ENCODE results near the gene AGAP1.

AGAP1 gene

DNA sequence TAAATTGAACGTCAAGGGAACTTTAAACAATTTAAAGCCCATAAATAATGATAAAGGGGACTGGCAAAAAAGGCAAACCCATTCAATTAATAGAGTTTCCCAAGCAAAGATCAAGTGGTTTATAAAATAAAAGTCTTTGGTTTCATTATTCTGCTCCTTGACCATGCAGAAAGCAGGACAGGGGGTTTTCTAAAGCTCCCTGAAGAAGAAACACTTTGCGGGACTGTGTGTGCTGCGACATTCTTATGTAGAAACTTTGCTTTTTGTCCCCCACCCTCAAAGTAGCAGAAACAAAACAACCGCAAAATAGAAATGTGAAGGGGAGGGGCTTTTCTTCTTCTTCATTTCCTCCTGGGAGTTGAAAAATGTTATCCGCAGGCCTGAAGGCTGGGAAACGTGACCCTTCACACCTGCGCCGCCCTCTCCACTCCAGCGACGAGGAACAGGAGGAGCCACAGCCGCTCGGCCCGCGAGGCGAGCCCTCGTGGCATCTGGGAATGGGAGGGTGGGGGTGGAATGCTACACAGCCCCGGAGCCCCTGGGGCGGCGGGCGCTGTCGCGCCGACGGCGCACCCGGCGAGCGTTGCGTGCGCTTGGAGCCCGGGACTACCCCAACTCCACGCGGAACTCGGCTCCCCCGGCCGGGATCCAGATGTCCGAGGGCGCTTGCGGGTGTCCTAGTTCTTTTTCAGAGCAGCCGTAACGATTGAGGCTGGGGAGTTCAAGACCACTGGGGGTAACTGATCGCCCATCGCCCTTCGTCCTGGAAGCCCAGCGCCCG is 678.6 kb downstream of the AGAP1 start:
- H3K4me3 ChIP-seq (ENCODE audit: low read length), result no peak overlapping the region
- TF ChIP-seq, protein P1, sequence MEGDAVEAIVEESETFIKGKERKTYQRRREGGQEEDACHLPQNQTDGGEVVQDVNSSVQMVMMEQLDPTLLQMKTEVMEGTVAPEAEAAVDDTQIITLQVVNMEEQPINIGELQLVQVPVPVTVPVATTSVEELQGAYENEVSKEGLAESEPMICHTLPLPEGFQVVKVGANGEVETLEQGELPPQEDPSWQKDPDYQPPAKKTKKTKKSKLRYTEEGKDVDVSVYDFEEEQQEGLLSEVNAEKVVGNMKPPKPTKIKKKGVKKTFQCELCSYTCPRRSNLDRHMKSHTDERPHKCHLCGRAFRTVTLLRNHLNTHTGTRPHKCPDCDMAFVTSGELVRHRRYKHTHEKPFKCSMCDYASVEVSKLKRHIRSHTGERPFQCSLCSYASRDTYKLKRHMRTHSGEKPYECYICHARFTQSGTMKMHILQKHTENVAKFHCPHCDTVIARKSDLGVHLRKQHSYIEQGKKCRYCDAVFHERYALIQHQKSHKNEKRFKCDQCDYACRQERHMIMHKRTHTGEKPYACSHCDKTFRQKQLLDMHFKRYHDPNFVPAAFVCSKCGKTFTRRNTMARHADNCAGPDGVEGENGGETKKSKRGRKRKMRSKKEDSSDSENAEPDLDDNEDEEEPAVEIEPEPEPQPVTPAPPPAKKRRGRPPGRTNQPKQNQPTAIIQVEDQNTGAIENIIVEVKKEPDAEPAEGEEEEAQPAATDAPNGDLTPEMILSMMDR (IDR thresholded peaks at IDR 0.05; ENCODE audit: insufficient read depth, low read depth, low read length, missing control alignments), result no peak

DNA sequence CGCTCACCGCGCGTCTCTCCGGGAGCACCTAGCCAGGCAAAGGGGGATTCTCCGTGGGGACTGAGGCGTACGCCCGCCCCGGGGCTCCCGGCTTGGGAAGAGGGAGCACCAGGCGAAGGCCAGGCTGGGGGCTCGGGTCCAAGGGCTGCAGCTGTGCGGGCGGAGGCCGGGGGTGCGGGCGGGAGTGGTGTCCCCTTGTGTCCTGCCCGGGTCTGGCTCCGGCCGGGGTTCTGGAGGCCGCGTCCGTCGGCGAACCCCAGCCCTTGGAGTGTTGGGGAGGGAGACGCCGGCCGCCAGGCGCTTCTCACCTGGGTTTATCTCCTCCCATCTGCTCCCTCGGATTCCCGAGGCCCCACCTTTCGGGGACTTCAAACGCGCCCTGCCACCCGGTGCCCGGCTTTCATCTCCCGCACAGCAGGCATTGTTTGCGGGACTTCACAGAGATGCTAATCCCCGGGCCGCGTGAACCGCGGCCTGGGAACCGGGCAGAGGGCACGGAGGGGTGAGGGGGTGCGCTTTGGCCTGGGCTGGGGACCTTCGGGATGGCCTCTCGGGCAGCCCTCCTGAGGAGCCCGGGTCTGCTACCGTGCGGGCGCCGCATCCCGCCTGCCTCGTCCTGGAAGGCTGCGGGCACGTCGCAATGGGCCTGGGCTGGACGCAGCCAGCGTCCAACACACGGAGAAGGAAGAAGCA is 679.3 kb downstream of the AGAP1 start:
- TF ChIP-seq, protein P1 (IDR thresholded peaks at IDR 0.05; ENCODE audit: insufficient read depth, low read depth, low read length, missing control alignments), result no peak
- no peak for DNase-seq (ENCODE audit: low read depth)
- H3K4me3 ChIP-seq (ENCODE audit: low read length), result no peak overlapping the region

More for the DNA sequence above, 678.6 kb downstream of the AGAP1 start:
- DNase-seq (ENCODE audit: low read depth), result no peak

DNA sequence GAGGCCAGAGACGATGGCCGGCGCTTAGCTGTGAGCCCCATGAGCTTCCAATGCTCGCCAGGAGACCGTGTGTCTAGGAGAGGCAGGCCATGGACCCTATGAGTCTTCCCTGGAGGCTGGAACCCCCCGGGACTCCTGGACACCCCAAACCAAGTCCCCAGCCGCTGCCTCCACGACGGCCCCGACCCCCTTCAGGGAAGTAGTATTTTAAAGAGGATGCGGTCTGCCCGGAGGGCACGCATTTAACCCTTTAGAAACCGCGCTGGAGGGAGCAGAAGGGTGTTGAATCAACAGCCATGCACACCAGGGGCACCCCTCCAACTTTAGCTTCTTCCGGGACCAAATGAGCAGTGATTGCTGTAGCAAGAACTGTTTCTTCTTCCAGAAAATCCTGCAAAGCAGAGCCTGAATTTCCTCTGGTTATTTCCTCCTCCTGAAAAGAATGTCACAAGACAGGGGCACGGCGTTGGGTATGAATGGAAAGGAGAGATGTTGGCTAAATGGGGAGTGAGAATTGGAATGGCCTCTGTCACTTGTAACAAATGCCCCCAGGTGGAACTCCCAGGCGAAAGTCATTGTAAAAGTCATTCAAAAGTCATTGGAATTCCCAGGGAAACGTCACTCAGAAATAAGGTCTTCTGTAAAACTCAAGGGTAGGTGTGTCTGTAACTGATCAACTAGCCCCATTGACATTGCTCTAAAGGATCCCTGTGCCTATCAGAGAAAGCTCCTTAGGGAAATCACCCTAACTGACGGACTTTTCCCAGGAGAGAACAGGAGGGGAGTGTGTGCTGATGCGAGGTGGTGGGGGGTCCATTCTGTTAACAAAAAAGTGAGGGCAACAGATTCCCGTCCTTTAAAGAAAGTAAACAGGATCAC is 680.1 kb downstream of the AGAP1 start:
- DNase-seq (ENCODE audit: low read depth), result no peak
- H3K4me3 ChIP-seq (ENCODE audit: low read length), result no peak overlapping the region

DNA sequence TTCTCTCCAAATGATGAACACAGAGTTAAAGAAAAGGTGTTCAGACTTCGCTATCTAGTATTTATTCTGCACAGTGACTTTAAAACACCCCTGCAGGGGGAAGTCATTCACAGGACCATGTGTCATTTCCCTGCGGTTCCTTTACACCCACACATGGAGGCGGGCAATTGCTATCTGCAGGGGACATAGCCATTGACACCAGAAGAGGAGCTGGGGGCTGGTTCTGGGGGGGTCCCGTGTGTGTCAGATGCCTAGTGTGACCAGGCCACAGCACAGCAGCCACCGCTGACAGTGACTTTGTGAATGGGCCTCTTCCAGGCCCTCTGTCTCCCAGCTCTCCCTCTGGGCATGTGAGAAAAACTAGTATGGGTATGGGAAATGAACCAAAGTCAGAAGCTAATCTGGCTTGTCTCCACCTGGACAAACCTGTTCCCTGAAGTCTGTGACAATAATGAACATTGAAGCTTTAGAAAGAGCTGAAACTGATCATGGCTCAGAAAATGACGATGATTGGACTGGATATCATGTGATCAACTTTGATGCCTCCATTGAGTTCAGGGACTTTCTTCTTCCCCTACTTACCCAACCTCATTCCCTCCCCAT is 681.8 kb downstream of the AGAP1 start:
- no peak overlapping the region for H3K4me3 ChIP-seq (ENCODE audit: low read length)
- DNase-seq (ENCODE audit: low read depth), result no peak
- TF ChIP-seq, protein P1 (IDR thresholded peaks at IDR 0.05; ENCODE audit: insufficient read depth, low read depth, low read length, missing control alignments), result no peak

More for the DNA sequence above, 680.1 kb downstream of the AGAP1 start:
- TF ChIP-seq, protein P1 (IDR thresholded peaks at IDR 0.05; ENCODE audit: insufficient read depth, low read depth, low read length, missing control alignments), result no peak

DNA sequence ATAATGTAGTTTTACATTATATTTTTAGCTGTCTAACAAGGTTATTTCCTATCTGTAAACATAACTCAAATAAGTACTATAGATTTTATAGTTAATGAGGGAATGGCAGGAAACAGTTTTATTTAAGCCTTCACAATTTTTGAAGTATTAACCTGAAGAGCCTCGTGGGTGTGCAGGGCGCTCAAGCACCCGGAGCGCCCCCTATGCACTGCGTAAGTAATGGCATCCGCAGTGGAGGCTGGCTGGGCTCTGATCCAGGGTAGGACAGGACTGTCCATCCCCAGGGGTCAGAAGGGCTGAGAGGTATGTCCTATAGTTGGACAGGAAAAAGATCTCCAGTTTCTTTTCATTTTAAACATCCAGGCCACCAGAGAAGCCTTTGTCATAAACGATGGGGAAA is 682.6 kb downstream of the AGAP1 start:
- peak; percentile 52 for DNase-seq (ENCODE audit: low read depth)
- TF ChIP-seq, protein P1 (IDR thresholded peaks at IDR 0.05; ENCODE audit: insufficient read depth, low read depth, low read length, missing control alignments), result peak; percentile 65
- H3K4me3 ChIP-seq (ENCODE audit: low read length), result no peak overlapping the region

DNA sequence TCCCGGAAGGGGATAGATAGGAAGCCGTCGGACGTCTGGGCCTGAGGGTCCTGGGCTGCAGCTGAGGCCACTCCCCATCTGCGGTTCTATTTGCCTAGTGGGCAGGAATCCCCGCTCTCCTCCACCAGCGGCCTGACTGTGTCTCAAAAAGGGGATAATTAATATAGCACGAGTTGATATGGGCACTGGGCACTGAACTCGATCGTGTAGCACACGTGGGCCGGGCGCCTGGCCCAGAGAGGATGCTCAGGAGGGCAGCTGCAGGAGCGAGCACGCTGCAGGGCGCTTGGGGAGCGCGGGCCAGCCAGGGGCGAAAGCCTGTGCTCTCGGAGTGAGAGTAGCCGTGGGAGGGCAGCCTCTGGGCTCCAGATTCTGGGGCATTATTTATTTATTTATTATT is 683.1 kb downstream of the AGAP1 start:
- TF ChIP-seq, protein P1 (IDR thresholded peaks at IDR 0.05; ENCODE audit: insufficient read depth, low read depth, low read length, missing control alignments), result no peak
- DNase-seq (ENCODE audit: low read depth), result no peak
- H3K4me3 ChIP-seq (ENCODE audit: low read length), result no peak overlapping the region

All from epithelial cell of esophagus (primary cell).